SKM-1 (cell line): Measurements from ENCODE around the gene SH2D2A.

Experiments used
- DNase-seq: peaks from one replicate; lab custom pipeline; 2025; ENCODE audit not compliant: unreplicated experiment; lab: John Stamatoyannopoulos, UW

The SH2D2A gene

DNA sequence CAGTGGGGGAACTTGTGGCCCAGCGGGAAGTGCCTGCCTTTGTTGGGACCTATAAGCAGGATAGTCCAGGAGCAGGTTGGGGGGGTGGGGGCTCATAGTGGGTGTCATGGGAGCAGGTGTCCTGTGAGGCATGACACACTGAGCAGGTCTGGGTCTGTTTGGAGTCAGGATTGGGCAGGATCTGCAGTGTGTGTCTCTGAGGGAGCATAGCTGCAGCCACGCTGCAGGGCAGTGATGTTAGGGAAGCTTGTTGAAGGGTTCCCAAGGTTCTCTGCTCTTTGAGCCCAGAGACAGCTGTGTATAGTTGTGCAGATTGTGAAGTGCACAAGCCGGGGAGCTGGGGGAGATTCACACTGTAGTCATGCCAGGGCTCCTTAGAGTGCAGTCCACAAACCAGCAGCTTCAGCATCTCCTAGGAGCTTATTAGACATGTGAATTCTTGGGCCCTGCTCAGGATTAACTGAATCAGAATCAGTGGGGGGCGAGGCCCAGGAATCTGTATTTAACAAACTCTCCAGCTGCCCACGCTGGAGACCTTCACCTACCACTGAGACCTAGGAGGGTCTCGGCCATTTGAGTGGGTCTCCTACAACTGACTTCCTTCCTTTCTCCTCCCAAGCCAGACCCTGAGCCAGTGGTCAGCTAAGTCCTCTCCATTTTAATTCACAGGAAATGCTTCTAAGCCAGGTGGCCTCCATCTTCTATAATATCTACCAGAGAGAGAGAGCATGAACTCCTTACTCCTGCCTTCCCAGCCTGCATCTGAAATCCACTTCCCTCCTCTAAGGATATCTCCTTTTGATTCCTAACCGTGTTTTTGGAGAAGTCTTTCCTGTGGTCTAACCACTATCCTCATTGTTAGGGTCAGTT, 31.2 kb upstream of the SH2D2A start:
- DNase-seq: no peak

DNA sequence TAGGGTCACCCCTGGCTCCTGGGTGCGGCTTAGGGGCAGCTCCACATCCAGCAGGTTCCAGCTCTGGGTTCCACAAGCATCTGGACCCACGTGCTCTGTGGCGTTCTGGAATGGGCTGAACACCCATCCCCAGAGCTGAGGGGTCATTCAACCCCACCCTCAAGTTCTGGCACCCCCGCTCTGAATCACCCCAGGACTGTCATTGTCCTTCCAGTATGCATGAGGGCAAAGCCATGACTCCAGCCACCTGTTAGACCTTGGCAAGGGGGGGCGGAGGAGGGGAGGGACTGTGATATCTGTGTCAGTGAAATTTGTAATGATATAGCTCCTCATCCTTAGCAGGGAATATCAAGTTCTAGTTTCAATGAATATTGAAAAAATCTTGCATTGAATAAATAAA, 30.0 kb upstream of the SH2D2A start:
- no peak for DNase-seq

DNA sequence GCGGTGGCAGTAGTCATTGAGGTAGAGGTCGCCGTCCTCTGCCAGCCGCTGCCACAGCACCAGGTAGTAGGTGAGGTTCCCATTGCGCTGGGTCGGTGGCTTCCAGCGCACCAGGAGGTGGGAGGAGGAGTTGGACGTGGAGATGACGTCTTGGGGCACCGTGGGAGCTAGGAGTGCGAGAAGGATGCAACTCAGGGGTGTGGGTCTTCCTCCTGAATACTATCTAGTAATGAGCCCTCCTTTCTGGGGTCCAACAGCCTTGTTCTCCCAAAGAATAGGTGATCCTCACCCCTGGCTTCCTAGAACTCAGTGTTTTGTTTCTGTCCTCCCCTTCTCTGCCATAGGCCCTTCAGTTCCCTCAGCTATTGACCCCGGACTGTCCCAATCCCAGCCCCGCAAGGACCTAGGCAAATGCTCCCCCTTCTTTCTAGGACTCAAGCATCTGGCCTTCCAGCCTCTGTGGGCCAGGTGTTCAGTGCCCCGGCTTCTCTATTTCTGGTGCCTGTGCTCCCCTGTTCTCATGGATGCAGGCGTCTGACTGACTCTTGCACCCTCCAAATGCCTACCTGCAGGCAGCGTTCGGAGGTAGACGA, 29.4 kb upstream of the SH2D2A start:
- no peak for DNase-seq

DNA sequence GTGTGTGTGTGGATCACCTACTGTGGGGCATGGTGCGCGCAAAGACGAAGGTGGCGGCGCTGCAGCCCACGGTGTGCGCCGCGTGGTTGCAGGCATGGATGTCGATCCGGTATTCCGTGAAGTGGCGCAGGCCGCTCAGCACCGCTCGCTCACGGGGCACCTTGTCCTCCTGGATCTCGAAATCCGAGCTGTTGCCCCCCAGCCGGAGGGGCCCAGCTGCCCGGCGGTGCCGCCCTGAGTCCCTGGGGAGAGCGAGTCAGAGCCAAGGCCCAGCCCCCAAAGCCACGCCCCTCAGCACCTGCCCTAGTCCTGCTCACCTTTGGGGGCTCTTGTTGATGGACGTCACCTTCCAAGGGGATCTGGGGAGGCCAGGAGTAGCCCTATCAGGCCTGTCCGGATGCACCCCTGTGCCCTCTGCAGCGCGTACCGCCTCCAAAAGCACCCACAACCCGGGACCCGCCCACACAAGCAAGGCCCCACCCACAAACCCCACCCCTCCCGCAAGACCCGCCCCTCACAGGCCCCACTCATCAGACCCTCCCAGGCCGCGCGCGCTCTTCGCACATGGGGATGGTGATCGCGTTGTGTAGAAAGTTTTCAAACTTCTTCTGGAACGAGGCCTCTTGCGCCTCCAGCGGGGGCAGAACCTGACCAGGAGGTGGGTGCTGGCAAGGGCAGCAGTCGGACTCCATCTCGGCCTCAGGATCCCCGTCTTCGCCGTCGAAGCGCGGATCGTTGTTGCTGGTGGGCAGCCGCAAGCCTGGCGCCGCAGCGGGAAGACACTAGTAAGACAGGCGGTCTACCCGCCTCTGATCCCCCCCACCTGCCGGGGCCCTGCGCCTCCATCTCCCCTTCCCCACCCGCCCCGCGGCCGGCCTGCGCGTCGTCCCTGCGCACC, 28.7 kb upstream of the SH2D2A start:
- no peak for DNase-seq

DNA sequence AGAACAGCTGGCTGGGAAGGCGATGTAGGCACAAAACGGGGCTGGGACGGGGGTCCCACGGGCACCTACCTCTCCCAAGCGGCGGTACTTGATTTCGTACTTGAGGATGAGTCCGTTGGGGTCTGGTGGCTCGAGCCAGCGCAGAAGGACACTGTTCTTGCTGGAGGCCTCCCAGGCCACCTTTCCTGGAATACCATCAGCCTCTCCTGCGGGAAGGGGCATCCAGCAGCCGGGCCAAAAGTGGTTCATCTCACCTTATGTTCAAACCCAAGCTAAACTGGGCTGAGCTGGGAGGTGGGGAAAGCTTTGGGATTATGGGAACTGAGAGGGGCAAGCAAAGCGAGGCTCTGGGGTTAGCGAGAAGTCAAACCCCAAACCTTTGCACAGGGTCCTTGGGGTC, 28.0 kb upstream of the SH2D2A start:
- no peak for DNase-seq

DNA sequence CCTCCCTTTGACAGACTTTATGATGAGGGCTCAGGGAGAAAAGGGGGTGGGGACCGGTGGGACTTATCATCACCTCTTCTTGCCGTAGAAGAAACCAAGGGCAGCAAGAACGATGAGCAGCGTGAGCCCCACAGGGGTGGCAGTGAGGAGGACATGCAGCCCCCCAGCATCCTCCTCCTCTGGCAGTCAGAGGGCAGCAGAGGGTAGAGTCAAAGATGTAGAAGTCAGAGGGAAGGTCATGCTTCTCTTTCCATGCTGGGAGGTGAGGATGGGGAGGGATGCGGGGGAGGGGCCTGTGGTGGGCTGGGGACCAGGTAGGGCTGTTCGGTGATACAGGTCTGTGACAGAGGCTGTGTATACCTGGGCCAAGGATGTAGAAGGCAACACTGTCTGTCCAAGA, 27.5 kb upstream of the SH2D2A start:
- no peak for DNase-seq

DNA sequence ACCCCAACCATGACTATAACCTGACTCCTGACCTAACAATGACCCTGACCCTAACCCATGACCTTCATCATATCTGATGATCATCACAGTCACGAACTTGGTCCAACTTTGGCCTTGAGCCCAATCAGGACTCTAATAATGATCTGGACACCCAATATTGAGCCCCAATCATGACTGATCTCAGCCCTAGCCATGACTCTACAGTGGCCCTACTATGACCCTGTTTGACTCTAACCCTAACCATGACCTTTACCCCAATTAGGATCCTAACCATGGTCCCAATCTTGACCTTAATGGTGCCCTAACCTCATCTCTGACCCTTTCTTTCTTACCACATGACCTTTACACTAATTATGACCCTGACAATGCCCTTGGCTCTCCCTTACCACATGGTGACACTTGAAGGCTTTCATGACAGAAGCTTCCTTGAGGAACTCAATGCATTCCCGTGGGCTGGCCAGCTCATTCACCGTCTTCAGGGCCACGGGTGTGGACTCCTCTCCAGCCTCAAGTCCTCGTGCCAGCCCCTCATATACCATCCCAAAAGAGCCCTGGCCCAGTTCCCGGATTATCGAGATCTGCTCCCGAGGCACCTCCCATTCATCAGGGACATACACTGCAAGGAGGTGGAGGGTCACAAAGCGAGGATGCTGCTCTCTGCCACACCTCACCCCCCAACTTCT, 26.1 kb upstream of the SH2D2A start:
- no peak for DNase-seq

DNA sequence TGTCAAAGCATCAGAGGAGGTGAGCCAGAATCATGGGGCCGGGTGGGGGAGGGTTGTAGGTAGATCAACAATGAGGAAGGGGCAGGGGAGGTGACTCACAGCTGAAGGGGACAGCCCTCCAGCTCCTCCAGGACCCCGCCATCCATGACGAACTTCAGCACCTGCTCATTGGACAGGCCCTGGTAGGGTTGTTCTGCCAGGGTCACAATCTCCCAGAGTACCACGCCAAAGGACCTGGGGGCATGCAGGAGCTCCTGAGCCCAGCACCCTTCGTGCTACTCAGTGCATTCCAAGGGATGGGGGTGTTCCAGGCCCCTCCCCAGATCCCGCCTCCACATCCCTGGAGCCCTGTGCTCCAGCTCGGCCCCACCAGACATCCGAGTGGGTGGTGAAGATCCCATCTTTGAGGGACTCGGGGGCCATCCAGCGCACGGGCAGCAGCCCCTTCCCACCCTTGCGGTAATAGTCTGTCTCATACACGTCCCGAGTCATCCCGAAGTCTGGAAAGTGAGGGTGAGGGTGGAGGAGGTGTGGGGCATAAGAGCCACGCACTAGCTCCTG, 24.7 kb upstream of the SH2D2A start:
- DNase-seq: no peak

DNA sequence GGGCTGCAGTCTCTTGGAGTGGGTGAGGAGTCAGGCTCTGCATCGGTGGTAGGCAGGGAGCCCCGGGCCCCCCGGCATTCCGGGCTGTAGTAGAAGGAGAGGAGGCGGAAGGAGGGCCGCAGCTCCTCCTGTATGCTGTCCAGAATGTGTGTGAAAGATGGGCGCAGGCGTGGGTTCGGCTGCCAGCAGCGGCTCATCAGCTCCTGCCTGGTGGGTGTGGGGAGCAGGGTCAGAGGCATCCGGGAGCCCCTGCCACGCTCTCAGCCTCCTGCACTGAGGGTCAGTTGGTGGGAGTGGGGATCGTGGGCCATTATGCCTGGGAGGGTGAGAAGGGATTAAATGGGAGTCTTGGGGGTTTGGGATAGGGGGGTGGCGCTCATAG, 24.2 kb upstream of the SH2D2A start:
- no peak for DNase-seq

DNA sequence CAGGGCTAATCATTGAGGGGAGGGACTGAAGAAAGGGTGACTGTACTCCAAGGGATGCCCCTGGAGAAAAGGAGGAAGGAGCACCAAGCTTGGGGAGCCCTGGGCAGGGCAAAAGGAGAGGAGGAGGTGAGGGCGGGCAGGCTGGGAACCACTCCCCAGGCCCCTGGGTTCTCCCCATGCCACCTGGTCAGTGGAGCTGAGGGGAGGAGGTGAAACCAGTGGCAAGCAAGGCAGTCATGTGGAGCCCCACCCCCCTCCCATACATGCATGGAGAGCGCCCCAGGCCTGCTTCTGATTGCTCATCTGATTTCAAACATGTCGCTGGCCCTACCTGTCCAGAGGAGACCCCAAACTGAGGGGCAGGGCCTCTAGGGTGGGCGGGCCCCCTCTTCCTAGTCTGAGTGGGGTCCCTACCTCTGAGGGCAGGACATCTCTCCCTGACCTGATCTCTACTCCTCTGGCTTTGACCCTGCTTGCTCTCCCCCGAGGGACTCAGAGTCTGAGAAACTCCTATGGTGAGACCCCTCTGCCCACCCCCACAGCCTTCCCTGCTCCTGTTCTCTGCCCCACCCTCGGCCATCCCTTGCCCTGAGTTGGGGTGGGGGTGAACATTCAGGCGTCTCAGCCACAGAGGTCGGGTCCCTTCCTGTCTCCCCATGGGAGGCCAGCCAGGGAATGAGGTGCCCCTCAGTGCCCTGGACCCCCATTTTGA, 23.7 kb upstream of the SH2D2A start:
- DNase-seq: no peak

DNA sequence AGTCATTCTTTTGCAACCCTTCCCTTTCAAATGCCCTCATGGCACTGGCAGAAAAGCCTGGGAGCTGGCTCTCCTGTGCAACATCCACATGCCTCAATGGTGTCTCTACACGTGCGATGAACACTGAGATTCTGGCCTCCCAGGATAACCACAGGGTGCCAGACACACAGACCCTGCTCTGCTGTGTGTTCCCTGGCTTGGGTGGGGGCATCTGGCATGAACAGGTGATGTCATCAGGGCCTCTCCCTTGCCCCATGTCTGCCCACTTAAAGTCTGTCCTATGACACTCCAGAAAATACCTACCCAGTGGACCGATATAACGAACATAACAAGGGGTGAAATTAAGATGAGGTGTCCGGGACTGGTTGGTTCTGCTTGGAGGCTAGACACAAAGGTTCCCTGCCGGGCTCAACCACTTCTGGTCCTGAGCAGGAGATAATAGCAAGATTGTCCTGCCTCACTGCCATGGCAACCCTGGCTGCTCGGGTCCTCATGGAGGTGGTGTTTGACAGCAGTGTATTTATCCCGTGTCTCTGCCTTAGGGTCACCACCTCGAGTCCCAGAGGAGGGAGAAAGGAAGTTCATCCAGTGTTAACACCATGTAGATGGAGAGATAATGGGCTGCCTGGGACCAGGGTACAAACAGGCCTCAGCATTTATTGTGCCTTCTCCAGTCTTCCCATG, 22.9 kb upstream of the SH2D2A start:
- DNase-seq: no peak

DNA sequence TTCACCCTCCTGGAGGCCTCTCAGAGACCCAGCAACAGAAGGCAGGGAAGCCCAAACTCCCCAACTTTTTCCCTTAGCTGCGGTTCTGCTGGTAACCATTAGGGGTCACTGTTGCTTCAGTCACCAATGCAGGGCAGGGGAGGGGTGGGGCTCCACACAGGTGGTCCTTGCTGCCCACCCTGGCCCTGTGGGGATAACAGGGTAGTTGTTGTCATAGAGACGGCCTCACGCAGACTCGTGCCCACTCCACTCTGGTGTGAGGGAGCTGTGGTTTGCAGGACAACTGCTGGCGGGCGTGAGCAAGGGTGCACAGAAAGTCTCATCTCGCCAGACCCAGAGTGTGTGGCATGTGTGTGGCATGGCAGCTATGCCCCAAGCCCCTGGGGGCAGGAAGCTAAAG, 22.3 kb upstream of the SH2D2A start:
- no peak for DNase-seq

DNA sequence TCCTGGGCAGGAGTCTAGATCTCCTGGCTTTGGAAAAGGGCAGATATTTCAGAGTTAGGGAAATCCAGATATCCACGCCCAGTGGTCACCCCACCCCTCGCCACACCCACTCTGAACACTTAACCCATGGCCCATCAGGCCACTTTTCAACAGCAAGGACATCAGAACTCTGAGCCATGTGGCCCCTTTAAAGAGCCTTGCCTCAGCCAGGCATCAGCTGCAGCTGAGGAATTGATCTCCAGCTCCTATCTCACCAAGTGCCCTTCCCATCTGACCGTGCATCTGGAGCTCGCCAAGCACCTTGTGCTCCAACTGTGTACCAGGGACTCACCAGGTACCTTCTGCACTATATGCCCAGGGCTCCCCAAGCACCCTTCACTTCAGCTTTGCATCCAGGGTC, 20.2 kb upstream of the SH2D2A start:
- no peak for DNase-seq

DNA sequence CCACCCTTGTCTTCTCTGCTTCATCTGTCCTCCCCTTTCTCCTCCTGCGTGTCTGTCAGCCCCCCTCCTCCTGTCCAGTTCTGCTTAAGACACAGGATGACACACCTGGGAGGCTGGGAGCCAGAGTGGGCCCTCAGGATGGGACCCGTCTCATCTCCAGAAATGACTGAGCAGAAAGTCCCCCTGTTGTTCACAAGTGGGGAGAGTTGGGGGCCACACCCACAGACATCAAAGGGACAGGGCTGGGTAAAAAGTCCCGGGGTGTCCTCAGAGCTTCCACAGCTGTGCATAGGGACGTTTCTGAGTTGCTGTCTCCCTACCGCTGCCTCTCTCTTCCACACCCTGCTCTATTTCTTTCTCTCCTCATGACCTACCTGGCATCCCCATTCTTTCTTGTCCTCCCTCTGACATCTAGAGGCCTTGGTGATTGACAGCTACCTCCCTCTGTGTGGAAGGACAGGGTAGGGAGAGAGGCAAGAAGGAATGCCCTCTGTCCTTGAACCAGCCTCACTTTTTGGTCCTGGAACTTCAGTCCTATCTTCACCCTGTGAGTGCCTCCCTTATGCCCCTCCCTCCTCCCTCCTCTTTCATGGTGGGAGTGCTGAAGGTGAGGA, 19.5 kb upstream of the SH2D2A start:
- DNase-seq: no peak

DNA sequence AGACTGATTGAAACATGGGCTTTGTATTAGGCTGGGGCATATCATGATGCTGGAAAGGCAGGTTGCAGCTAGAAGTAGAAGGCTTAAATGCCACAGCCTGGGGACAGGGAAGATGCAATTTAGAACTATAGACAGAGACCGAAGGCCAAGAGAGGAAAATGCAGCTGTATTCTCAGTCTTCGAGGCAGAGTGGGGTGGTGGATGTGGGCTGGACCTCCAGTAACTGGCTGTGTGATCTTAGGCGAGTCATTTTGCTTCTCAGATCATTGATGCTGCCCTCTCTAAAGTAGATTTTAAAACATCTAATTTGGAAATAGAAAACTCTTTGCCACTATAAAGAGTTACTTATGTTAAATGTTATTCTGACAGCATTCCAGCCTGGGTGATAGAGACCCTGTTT, 17.7 kb upstream of the SH2D2A start:
- no peak for DNase-seq

DNA sequence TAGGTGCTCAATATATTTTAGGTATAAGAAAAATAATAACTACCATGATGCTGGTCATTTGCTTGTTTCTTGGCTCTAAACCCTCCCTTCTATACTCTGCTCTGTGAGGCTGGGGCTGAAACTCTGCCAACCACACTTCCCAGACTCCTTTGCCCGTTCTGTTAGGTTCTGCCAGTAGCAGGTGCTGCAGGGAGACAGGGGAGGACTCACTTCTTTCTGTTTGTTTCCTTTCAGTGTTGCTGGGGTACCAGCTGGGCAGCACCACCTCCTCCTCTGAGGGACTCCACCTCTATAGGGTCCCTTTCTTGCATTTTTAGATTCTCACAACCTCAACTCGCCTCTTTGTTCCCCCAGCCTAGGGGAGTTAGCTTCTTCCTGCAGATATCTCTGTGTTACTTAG, 17.0 kb upstream of the SH2D2A start:
- DNase-seq: no peak

DNA sequence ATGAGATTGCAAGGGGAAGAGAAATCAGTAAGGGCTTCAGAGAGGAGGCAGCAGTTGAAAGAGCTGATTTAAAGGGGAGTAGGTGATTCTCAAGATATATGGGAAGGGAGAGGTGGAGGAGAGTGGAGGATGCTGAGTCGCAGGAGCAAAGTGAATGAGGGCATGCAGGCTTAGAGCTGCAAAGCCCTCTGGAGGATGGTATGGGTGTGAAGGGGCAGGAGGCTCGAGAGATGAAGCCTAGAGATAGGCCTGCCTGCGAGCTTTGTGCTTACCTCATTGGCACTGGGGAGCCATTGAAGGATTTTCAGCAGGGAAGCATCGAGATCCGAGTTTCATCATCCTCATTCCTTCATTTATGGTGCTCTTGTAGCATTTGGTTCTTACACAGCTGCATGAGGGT, 15.8 kb upstream of the SH2D2A start:
- DNase-seq: no peak

DNA sequence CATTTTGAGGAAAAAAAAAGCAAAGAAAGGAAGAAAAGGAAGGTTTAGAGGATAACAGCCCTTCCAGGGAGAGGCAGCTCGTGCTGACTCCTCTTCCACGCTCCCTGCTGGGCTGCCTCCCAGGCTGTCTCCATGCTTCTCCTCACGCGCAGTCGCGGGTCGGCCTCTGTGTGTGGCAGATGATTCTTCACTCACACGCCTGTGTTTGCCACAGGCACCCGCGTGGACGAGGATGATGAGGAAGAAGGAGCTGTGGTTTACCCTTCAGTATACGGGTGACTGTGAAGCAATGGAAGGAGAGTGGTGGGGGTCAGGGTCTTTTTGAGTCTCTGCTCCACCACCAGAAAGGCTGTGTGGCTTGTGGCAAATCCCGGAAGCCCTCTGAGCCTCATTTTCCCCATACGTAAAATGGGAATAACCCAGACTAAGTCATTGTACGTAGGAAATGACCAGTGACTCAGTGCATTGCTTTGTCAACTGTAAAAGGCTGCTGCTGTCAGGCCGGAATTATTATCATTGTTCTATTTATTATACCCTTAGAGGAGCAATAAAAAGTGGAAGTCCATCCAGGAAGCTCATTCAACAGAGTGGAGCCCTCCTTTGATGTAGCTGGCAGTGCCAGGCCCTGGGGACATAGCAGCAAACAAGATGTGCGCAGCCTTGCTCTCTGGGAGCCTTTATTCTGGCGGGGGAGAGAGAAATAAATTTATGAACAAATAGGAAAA, 11.9 kb upstream of the SH2D2A start:
- no peak for DNase-seq

DNA sequence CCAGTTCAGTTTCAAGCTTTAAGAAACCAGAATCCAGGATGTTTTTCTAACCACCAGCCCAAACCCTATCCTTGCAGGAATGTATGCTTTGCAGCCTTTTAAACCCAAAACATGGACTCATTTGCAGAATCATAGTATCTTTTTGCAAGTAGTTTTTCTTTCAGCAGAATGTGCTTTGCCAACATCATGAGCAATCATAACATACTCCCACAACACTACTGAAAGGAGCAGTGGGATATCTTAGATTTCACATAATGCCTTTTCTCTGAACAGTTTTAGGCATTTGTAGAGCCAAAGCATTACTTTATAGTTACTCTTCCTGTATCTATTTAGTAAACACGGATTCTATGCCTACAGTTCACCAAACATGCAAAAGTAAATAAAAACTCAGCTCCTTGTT, 10.0 kb upstream of the SH2D2A start:
- no peak for DNase-seq
